Fibroblast of skin of left quadriceps (primary cell): ENCODE data around the gene APOD.

Source experiments
- DNase-seq, 2 experiments: peaks; one replicate each; pipeline ENCODE4 v3.0.0-alpha.2; 2013; ENCODE audit warnings: low read depth in 2 of 2

Gene APOD

DNA sequence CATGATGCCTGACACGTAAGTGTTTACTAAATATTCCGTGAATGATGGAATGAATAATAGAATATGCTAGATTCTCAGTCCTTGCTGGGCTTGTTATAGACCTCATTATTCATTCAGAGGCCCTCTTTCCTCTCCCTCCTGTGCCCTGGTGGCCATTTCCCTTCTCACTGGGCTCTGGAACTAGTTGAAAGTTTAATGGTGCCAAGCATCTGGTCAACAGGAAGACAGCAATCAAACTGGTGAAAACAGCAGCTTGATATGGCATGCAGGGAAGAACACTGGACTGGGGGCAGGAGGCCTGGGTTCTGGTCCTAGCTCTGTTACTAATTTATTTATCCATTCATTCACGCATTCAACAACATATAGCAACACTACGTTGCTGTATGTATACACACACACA lies 3.7 kb upstream of the APOD start:
- no peak for DNase-seq

DNA sequence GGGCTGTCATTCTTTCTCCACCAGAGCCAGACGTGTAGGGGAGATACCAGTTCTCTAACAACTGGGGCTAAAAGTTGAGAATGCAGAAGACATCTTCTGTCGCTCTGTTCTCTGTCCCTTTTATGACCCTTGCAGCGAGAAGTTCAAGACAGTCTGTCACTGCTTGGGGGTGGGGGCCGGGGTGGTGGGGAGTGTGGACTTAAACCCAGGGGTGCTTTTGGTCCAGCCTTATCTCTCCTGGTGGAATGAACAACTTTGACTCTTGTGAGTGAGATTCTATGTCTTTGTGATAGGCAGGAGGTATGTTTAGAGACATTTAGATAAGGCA lies 767 bp upstream of the APOD start:
- DNase-seq: no peak

DNA sequence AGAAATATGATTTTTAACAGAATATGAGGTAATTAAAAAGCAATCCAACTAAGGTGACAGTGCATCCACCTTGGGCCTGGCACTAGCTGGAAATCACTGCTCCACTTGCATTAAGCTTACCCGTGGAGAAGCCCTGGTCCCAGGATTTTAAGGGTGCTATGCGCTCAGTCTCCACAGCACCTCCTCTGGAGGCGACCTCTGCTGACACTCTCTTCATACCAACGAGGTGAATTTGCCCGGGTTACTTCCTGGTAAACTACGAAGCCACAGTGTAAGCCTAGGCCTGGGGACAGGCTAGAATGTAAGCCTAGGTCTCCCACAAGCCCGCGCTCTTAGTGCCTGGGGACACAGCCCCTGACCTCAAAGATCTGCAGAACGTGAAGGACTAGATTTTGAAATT lies 793 bp downstream of the APOD start:
- DNase-seq: no peak

DNA sequence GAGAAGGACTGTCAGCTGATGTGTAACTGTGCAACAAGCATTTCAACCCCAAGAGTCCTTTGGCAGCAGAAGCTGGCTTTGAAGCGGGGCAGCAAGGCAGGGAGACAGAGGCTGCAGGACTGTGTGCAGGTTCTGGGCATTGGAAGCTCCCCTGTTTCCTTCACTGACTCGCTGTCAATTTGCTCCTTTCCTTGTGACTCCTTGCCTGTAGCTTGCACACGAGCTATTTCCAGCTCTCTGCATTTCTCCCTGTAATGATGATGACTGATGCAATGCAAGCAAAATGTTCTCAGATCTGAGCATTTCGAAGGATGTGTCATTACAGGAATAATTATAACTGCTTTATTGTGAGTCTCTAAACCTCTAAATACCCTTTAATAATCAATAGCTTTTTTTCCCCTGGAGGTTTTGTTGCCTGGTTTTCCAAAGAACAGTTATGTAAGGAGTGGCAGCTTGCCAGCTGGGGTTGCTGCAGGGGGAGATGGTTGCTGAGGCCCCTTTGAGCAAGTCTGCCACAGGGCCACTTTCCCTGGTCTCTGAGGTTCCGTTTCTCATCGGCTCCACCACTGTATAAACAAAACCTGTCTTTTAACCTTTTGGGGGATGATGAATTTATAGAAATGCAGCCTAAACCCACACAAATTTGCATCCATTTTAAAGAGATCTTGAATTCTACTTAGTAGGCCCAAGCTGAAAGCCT lies 2.8 kb downstream of the APOD start:
- peak; percentile 14 to 24 for DNase-seq

DNA sequence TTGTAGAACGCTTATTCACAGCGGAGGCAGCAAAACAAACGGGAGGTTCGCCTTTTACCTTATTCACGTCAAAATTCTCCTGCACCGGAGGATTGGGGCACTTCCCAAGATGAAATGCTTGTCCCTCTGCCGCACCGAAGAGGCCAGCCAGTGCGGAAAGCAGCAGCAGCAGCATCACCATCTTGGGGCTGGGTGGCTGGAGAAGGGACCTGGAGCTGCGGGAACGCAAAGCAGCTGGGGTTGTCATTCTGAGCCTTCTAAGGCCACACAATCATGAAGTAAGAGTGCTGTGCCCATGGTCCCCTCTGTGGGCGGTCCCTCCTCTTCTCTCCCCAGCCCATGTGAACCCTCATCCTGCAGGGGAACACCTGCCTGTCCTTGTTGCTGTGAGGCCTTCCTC lies 4.5 kb downstream of the APOD start:
- no peak for DNase-seq

DNA sequence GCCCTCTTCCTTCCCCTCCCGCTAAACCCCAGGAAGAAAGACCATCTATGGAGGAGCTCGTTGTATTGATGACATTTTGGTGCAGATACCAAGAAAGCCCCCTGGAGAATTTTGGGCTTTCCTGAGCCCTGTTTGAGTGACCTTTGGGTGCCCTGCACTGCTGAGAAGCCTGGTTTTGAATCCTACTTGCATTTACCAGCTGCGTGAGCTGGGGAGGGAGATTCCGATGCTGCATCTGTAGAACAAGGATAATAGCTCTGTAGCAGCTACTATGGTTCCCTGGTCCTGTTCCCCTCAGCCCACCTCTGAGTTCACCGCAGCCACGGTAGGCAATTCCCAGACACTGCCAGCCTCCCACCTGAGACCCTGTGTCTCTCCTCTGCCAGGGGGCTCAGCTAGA lies 5.2 kb downstream of the APOD start:
- no peak for DNase-seq

DNA sequence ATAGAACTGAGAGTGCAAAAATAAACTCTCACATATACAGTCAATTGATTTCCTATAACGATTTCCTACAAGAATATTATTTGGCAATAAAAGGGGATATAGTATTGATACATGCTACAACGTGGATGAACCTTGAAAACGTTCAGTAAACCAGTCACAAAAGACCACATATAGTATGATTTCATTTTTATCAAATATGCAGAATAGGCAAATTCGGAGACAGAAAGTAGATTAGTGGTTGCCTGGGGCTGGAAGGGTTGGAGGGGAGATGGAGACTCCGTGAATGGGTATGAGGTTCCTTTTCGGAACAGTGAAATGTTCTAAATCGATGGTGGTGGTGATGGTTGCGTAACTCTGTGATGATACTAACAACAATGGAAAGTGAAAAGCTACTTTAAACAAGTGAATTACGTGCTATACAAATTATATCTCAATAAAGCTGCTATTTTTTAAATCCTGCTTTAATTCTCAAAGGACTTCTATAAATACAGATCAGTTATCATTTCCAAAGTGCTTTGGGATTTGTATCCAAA lies 6.0 kb downstream of the APOD start:
- no peak for DNase-seq

DNA sequence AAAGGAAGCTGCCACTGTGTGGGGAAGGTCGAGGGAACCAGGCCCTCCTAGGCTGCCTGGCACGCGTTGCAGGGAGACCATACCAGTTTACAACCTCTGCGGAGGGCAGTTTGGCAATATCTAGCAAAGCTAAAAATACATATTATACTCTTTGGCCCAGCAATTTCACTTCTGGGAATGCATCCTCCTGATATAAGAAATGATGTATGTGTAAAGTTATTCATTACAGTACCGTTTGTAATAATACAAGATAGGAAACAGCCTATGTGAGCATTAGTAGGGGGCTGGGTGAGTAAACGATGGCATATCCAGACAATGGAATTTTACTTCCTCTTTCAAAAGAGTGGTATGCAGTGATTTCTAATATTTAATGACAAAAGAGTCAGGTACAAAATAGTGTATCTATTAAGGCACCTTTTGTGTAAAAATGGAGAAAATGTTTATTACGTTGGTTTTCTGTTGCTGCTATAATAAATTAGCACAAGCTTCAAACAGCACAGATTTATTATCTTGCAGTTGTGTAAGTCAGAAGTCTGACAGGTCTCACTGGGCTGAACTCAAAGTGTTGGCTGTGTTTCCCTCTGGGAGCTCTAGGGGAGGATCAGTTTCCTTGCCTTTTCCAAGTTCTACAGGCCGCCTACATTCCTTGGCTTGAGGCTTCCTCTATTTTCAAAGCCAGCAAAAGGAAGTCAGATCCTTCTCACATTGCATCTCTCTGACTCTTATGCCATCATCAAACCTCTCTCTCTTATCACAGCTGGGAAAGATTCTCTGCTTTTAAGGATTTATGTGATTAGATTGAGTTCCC lies 9.0 kb downstream of the APOD start:
- DNase-seq: no peak

DNA sequence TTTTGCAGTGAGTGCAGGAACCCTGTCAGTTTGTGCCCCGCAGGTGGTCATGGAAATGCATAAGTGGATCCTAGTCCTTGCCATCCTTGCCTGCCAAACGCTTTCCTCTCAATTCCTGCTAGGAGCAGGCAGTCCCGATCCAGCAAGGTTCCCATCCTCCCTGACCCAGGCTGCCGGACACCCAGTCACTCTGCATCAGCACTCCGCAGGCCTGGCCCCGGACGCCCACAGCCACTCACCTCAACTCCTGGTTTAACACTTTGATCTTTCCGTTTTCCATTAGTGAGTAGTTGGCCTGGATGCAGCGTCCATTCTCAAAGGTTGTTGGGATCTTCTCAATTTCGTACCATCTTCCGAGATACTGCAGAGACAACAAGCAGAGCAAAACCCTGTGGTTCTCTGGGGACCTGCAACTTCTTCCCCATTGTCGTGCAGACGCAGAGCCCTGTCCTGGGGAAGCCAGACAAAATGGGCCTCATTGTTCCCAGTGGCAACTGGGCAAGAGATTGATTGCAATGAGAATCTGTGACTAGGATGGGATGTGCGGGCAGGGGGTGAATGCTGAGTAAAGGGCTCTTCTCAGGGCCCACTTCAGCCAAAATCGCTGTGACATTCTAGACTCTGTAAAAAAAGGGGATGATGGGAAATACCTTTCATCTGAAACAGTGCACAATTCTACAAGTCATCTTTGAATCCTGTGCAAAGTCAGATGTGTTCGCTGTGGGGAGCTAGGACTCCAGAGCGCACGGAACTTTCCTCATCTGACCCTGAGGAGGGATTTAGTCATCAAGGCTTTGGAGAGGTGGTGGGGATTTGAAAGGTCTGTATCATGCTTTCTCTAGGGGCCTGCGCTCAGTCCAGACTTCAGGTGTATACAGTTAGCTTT lies 9.9 kb downstream of the APOD start:
- DNase-seq: no peak

DNA sequence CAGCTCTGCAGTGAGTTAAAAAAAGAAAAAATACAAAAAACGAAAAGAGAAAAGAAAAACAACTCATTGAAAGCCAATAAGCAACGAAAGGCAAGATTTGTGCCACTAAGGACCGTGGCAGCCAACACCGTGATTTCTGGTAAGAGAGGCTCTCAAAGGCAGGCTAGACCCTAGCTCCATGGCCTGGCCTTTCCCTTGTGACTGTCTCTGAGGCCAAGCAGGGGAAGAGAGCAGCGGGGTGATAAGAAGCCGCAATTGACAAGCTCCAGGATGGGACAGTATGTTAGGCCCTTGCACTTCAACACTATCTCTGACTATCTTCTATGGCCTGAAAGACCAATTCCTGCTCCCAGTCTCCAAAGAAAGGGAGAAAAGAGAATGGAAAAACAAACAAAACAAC lies 12.4 kb downstream of the APOD start:
- no peak for DNase-seq

DNA sequence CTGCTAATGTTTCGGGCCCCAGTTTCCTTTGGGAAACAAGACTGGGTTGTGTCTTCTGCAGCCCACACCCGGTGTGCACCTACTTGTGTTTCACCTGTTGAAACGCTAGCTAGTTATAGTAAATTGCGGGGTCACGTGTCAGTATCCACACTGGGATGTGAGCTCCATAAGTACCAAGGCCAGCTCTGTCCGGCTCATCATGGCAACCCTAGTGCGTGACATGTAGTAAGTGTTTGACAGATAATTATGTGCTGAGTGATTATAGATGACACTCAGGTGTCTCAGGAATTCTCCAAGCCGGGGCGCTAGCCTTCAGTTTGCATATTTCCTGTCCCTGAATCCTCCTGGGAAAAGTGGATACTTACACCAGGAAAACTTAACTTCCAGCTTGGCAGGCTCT lies 12.8 kb downstream of the APOD start:
- DNase-seq: no peak

DNA sequence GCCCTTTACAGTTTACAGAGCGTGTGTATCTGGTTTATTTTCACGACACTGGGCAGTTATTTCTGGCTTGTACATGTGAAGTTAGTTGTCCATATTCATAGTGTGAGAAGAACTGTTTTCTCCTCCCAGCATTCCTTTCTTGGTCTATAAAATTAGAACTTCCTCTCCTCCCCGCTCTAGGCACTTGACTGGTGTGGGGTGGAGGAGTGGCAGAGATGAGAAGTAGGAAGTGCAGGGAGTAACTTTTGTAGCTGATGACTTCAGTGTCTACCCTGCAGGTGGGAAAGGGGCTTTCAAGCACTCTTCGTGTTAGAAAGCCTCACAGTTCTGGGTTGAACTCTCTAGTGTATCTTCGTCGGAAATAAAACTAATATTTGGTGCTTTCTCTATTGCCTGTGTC lies 13.4 kb downstream of the APOD start:
- DNase-seq: no peak

DNA sequence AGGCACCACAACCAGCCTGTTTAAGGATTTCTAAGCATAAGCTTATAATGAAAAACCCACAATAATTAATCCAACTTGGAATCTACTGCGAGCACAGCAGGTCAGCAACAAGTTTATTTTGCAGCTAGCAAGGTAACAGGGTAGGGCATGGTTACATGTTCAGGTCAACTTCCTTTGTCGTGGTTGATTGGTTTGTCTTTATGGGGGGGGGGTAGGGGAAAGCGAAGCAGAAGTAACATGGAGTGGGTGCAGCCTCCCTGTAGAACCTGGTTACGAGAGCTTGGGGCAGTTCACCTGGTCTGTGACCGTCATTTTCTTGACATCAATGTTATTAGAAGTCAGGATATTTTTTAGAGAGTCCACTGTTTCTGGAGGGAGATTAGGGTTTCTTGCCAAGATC lies 15.1 kb downstream of the APOD start:
- DNase-seq: no peak

DNA sequence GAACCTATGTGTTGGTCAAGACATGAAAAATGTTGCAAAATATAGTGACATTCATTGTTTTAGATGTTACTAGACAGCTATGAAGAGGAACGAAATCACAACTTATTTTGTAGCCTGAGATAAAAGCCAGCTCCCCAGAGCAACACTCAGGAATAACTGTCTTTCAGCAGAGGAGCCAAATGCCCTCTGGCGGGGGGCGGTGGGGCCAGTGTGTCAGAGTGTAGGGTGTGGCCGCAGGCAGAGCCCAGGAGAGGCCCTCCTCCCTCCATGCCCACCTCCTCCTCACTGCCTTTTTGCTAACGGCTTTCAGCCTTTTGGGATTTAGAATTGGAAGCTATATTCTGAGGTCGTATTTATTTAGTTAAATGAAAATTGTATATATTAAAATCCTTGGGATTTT lies 16.9 kb downstream of the APOD start:
- no peak for DNase-seq

DNA sequence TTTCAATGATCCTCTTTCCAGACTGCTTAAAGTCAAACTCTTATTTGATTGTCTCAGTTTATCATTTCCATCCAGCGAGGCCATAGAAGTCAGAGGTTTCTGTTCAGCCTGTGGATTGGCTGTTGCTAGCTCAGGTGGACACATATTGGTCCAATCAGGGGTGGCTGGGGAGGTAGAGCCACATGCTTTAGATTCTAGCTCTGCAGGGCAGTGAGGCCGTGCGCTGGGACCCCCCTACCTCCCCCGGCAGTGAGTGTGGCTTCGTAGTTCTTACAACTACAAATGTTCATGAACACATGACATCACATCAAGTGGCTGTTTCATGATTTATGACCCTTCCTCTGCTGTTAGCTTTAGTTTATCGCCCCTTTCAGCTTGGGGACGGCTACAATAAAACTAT lies 18.0 kb downstream of the APOD start:
- DNase-seq: no peak

DNA sequence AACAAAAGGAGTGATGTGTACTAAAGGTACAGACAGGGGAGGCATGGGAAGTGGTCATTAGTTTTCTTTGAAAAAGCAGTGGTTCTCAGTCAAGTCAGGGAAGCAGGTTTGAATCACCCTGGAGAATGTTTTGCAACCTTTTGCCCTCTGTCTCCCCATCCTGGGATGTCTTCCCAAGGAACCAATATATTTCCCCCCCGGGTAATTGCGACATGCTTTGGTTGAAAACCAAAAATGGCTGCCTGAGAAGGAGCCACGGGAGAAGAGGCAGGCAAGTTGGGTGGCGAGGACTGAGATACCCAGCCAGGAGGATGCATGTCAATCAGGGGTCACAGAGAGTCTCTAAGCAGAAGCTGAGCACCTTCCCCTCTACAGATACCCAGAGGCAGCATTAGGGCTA lies 20.4 kb downstream of the APOD start:
- no peak for DNase-seq

DNA sequence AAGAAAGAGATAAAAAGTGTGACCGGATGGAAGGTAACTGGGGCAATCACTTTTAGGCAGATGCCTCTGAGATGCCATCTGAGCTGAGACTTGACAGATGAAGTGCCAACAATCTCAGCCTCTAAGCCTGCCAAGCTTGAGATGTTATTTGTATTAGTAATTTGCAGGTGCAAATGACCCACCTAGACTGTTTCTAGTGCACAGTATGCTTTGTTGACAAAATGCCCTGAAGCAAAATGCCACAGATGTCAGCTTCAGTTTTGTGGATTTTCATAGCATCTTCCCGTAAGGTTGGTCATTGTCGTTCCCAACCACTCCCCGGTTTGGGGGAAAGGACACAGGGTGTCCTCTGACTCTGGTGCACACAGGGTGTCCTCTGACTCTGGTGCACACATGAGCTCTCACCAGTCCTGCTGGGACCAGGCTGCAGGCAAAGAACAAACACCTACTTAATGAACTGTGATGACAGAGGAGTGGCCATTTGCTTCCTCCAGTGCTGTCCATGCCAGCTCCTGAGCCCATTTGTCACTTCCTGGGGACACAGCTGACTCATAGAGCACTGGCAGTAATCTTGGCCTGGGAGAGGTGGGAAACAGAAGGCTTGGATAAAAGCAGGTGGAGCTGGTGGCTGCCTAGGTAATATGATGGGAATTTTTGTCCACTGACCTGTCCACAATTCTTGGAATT lies 23.9 kb downstream of the APOD start:
- DNase-seq: no peak

DNA sequence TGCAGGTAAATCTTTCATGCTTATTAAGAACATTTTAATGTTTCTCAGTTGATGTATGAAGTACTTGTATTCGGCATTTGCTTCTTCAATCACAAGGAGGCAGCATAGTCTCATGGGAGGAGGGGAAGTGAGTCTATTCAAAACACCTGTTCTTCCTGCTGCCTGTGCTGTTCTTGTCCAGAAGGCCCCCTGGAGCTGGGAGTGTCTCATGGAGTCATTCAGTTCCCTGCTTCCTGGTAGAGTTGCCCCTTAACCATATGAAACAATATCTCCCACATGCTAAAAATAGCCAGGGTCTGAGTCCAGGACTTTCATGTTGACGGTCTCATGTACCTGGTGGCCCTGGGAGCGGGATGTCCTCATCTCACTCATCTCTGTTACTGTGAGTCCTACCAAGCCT lies 25.1 kb downstream of the APOD start:
- DNase-seq: no peak

DNA sequence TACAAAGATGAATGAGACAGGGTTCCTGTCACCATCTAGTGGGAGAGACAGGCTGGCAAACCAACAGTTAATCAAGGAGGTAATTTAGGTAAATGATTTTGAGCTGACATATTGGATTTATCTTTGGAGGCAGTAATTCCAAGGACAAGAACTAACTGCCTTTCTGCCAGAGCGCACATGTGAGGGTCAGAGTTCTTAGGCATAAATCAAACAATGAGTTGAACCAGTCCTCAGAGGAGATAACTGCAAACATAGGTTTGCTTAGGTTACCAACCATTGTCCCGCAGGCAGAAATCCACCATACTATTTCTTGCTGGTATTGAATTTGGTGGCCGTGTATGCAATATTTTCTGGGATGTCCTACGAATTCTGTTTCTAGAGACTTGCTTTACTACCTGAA lies 26.4 kb downstream of the APOD start:
- DNase-seq: no peak

DNA sequence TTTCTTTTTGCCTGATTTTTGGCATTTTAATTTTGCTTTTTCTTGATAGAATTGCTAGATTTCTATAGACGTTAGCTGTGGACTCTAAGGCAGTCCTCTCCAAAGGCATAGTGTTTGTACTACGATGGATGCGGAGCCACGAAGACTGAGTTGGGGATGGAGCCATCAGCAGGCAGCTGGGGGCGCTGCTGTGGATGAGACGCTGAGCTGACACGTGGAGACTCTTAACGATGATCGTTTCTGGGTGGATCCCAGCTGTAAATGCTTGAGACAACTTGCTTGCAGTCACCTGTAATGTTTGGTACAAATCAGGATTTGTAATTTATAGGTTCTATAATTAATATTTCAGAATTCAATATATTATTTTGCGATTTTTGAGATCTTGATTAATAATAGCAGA lies 27.4 kb downstream of the APOD start:
- no peak for DNase-seq

DNA sequence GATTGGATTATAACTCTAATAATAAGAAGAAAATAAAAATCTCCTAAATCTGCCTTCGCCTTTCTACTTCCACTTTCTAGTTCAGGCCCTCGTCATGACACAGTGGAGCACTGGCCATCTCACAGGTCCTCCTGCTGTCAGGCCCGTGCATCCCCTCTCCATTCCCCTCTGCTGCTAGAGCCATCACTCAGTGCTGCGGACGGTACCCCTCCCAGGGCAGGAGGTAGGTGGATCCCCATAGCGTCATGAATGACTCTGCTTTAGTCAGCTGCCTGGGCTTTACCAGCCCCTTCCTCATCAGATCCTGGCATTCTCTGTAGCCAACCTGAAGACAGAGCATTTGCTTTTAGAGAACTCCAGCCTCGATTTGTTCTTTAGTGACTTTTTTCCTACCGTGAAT lies 28.6 kb downstream of the APOD start:
- DNase-seq: no peak

DNA sequence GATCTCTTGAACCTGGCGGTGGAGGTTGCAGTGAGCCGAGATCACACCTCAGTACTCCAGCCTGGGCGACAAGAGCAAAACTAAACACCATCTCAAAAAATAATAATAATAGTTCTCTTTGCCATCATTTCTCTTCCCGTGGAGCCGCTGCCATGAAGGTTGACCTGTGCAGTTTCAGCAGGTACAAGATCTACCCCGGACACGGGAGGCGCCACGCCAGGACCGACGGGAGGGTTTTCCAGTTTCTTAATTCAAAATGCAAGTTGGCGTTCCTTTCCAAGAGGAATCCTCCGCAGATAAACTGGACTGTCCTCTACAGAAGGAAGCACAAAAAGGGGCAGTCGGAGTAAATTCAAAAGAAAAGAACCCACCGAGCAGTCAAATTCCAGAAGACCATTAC lies 29.3 kb downstream of the APOD start:
- DNase-seq: no peak
